Activated naive CD8-positive, alpha-beta T cell treated with anti-CD3 and anti-CD28 coated beads, Interleukin-2, amount 50 U/mL, for 24 hours (primary cell): ENCODE measurements around the gene BCL2A1.

Experiments
- ATAC-seq: fragments of 150-1000 bp; cut with Tn5 transposase; one replicate; pipeline ENCODE4 v1.10.0; 2021
- DNase-seq: peaks from one replicate; pipeline ENCODE4 v3.0.0; 2021
- H3K27ac Mint-ChIP-seq: one replicate; pipeline ENCODE4 v1.8.0; 2021; ENCODE audit warnings: mild to moderate bottlenecking, mixed read lengths
- H3K27me3 Mint-ChIP-seq: one replicate; pipeline ENCODE4 v1.8.0; 2021; ENCODE audit warnings: mixed read lengths
- H3K36me3 Mint-ChIP-seq: one replicate; pipeline ENCODE4 v1.8.0; 2021; ENCODE audit warnings: low read depth, mixed read lengths
- H3K4me1 Mint-ChIP-seq: one replicate; pipeline ENCODE4 v1.8.0; 2021; ENCODE audit warnings: mixed read lengths
- H3K4me3 Mint-ChIP-seq: one replicate; pipeline ENCODE4 v1.8.0; 2021; ENCODE audit warnings: mild to moderate bottlenecking, moderate library complexity, mixed read lengths
- H3K9me3 Mint-ChIP-seq: one replicate; pipeline ENCODE4 v1.8.0; 2021; ENCODE audit warnings: mixed read lengths

Gene BCL2A1

GRCh38 chr15:80003934-80004472 lies 33.0 kb upstream of the BCL2A1 start:
- H3K4me1 Mint-ChIP-seq = peaks cover 3% of the 10 kb centered on the region
- no peaks in the 10 kb centered on the region for H3K9me3 Mint-ChIP-seq
- no peak for DNase-seq
- H3K36me3 Mint-ChIP-seq = no peaks in the 10 kb centered on the region
- H3K27me3 Mint-ChIP-seq = no peaks in the 10 kb centered on the region
- H3K27ac Mint-ChIP-seq = no peak overlapping the region
- H3K4me3 Mint-ChIP-seq = no peak overlapping the region
- no peak for ATAC-seq

GRCh38 chr15:80003171-80003570 lies 32.2 kb upstream of the BCL2A1 start:
- ATAC-seq = no peak
- Mint-ChIP-seq H3K27me3 (no peaks in the 10 kb centered on the region), H3K9me3 (no peaks in the 10 kb centered on the region), H3K36me3 (no peaks in the 10 kb centered on the region), H3K27ac (no peak overlapping the region), H3K4me1 (no peaks in the 10 kb centered on the region), H3K4me3 (no peak overlapping the region)
- DNase-seq = no peak

GRCh38 chr15:80002267-80002666 lies 31.3 kb upstream of the BCL2A1 start:
- H3K9me3 Mint-ChIP-seq = no peaks in the 10 kb centered on the region
- no peaks in the 10 kb centered on the region for H3K4me1 Mint-ChIP-seq
- H3K36me3 Mint-ChIP-seq = no peaks in the 10 kb centered on the region
- H3K27me3 Mint-ChIP-seq = no peaks in the 10 kb centered on the region
- H3K27ac Mint-ChIP-seq = no peak overlapping the region
- ATAC-seq = no peak
- no peak for DNase-seq
- no peak overlapping the region for H3K4me3 Mint-ChIP-seq

GRCh38 chr15:79994615-79995014 lies 23.6 kb upstream of the BCL2A1 start:
- Mint-ChIP-seq H3K4me1 (peaks cover 9% of the 10 kb centered on the region), H3K4me3 (no peak overlapping the region), H3K36me3 (no peaks in the 10 kb centered on the region), H3K27ac (no peak overlapping the region), H3K27me3 (peaks cover under 1% of the 10 kb centered on the region), H3K9me3 (no peaks in the 10 kb centered on the region)
- no peak for DNase-seq
- no peak for ATAC-seq

DNA sequence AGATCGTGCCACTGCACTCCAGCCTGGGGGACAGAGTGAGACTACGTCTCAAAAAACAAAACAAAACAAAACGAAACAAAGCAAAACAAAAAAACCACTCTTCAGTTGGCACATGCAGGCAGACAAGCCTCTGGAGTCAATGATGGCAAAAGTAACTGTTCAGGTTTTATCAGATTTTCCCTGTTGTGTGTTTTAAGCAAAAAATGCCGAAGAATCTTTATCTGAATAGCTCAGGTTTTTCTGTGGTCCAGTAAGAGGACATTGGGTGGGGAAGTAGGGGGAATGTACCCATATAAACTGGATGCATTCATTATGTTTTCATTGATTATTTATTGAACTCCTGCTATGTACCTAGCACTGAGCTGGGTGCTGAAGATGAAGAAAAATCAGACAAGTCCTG lies 20.8 kb upstream of the BCL2A1 start:
- no peak overlapping the region for H3K4me3 Mint-ChIP-seq
- no peak overlapping the region for H3K27ac Mint-ChIP-seq
- H3K4me1 Mint-ChIP-seq = peaks cover 9% of the 10 kb centered on the region
- no peaks in the 10 kb centered on the region for H3K9me3 Mint-ChIP-seq
- DNase-seq = no peak
- H3K27me3 Mint-ChIP-seq = peaks cover 4% of the 10 kb centered on the region
- ATAC-seq = no peak
- H3K36me3 Mint-ChIP-seq = no peaks in the 10 kb centered on the region

DNA sequence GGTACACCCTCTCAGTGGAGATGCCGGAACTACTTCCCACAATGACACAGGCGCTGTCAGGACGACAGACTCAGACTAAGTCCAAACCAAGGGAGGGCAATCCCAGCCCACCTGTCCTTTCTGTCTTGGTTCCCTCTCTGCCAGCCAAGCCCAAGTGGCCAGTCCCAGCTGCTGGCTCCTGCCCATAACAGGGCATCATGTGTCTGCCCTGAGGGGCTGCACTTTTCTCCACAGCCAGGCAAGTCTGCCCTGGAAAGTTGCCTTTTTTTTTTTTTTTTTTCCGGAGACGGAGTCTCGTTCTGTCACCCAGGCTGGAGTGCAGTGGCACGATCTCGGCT lies 20.0 kb upstream of the BCL2A1 start:
- Mint-ChIP-seq H3K9me3 (no peaks in the 10 kb centered on the region), H3K4me3 (no peak overlapping the region), H3K27me3 (peaks cover 4% of the 10 kb centered on the region), H3K36me3 (no peaks in the 10 kb centered on the region), H3K27ac (no peak overlapping the region), H3K4me1 (peaks cover 9% of the 10 kb centered on the region)
- DNase-seq (no peak), ATAC-seq (no peak)

- DNase-seq = no peak
- no peak overlapping the region for H3K27ac Mint-ChIP-seq
- no peak overlapping the region for H3K4me3 Mint-ChIP-seq
- H3K27me3 Mint-ChIP-seq = peaks cover 4% of the 10 kb centered on the region
- H3K9me3 Mint-ChIP-seq = no peaks in the 10 kb centered on the region
- no peak for ATAC-seq
- H3K4me1 Mint-ChIP-seq = peaks cover 9% of the 10 kb centered on the region
- H3K36me3 Mint-ChIP-seq = no peaks in the 10 kb centered on the region
Observed at GRCh38 chr15:79990280-79990996, 19.4 kb upstream of the BCL2A1 start.

DNA sequence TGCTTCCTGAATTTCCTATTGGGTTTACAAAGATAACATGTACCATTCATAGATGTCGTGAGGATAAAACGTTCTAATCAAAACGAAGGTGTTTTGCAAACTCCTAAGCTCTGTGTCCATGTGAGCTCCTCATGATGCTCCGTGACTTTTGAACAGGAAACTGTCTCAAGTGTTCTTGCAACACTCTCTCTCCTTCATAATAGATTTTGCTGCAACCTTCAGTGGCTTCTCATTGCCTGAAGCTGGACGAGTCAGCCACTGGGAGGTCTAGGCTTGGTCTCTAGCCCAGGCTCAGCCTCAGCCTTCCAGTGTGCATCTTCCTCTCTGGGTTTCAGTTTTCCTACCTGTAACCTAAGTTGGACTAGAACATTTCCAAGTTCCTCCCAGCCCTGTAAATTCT lies 18.7 kb upstream of the BCL2A1 start:
- peaks cover 9% of the 10 kb centered on the region for H3K4me1 Mint-ChIP-seq
- no peaks in the 10 kb centered on the region for H3K9me3 Mint-ChIP-seq
- no peak for DNase-seq
- H3K27me3 Mint-ChIP-seq = peaks cover 4% of the 10 kb centered on the region
- H3K27ac Mint-ChIP-seq = no peak overlapping the region
- H3K4me3 Mint-ChIP-seq = no peak overlapping the region
- H3K36me3 Mint-ChIP-seq = no peaks in the 10 kb centered on the region
- ATAC-seq = no peak

GRCh38 chr15:79989183-79989582 lies 18.2 kb upstream of the BCL2A1 start:
- Mint-ChIP-seq H3K4me3 (no peak overlapping the region), H3K27ac (no peak overlapping the region), H3K4me1 (peaks cover 9% of the 10 kb centered on the region), H3K36me3 (no peaks in the 10 kb centered on the region), H3K9me3 (no peaks in the 10 kb centered on the region), H3K27me3 (peaks cover 4% of the 10 kb centered on the region)
- no peak for DNase-seq
- ATAC-seq = no peak

DNA sequence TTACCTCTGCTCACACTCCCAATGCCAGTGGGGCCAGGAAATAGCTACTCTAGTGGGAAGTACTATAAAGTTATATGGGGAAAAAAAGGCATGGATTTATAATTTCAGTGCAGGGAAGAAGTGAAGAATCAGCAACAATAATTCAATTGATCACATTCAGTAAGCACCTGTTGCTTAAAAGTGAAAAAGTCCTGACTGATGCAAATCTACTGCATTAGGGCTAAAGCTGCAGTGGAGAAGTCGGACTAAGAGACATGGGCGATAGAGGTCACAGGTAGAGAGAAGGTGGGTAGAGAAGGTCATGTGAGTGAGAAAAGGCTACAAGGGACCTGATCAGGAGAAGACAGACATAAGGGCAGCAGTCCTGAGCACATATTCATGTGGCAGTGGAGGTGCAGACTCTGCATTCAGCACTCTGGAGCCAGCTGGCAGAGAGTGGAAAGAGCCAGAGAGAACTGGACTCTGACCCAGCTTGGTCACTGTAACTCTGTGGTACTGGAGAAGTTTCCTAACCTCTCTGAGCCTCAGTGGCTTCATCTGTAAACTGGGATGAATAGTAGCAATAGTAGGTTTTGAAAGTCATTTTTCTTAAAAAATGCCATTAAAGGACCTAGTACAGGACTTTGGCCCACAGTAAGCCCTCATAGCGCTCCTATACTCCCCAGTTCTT lies 17.6 kb upstream of the BCL2A1 start:
- no peak overlapping the region for H3K27ac Mint-ChIP-seq
- H3K36me3 Mint-ChIP-seq = no peaks in the 10 kb centered on the region
- no peak for DNase-seq
- H3K27me3 Mint-ChIP-seq = peaks cover 4% of the 10 kb centered on the region
- H3K4me1 Mint-ChIP-seq = peaks cover 9% of the 10 kb centered on the region
- no peak for ATAC-seq
- no peaks in the 10 kb centered on the region for H3K9me3 Mint-ChIP-seq
- H3K4me3 Mint-ChIP-seq = no peak overlapping the region

GRCh38 chr15:79987969-79988368 lies 17.0 kb upstream of the BCL2A1 start:
- no peak overlapping the region for H3K27ac Mint-ChIP-seq
- DNase-seq = no peak
- H3K36me3 Mint-ChIP-seq = no peaks in the 10 kb centered on the region
- no peak overlapping the region for H3K4me3 Mint-ChIP-seq
- no peak for ATAC-seq
- peaks cover 6% of the 10 kb centered on the region for H3K4me1 Mint-ChIP-seq
- H3K9me3 Mint-ChIP-seq = no peaks in the 10 kb centered on the region
- peaks cover 4% of the 10 kb centered on the region for H3K27me3 Mint-ChIP-seq

GRCh38 chr15:79987569-79987955 lies 16.6 kb upstream of the BCL2A1 start:
- H3K4me1 Mint-ChIP-seq = peaks cover 6% of the 10 kb centered on the region
- ATAC-seq (no peak), DNase-seq (no peak)
- no peak overlapping the region for H3K27ac Mint-ChIP-seq
- no peaks in the 10 kb centered on the region for H3K9me3 Mint-ChIP-seq
- peaks cover 4% of the 10 kb centered on the region for H3K27me3 Mint-ChIP-seq
- H3K36me3 Mint-ChIP-seq = no peaks in the 10 kb centered on the region
- H3K4me3 Mint-ChIP-seq = no peak overlapping the region

- Mint-ChIP-seq H3K9me3 (no peaks in the 10 kb centered on the region), H3K4me1 (peaks cover 43% of the 10 kb centered on the region), H3K27ac (no peak overlapping the region), H3K27me3 (no peaks in the 10 kb centered on the region), H3K36me3 (no peaks in the 10 kb centered on the region), H3K4me3 (no peak overlapping the region)
- ATAC-seq = no peak
- no peak for DNase-seq
Observed at GRCh38 chr15:79981831-79982455, 10.9 kb upstream of the BCL2A1 start.

- no peaks in the 10 kb centered on the region for H3K9me3 Mint-ChIP-seq
- H3K4me3 Mint-ChIP-seq = peak overlapping the region; percentile 34
- no peak for DNase-seq
- H3K27ac Mint-ChIP-seq = peak overlapping the region; percentile 94
- H3K36me3 Mint-ChIP-seq = no peaks in the 10 kb centered on the region
- ATAC-seq = peak; percentile 55
- H3K4me1 Mint-ChIP-seq = peaks cover 48% of the 10 kb centered on the region
- H3K27me3 Mint-ChIP-seq = no peaks in the 10 kb centered on the region
Observed at GRCh38 chr15:79978655-79979514, 7.9 kb upstream of the BCL2A1 start.
